GM19467 (cell line): ENCODE measurements around the gene TMEM181.

Source experiments
- ATAC-seq: cut with Tn5 transposase; IDR thresholded peaks from one replicate; pipeline ENCODE4 v1.9.1; 2021; ENCODE audit warnings: mild to moderate bottlenecking, moderate library complexity; ENCODE audit not compliant: unreplicated experiment

Gene TMEM181

DNA sequence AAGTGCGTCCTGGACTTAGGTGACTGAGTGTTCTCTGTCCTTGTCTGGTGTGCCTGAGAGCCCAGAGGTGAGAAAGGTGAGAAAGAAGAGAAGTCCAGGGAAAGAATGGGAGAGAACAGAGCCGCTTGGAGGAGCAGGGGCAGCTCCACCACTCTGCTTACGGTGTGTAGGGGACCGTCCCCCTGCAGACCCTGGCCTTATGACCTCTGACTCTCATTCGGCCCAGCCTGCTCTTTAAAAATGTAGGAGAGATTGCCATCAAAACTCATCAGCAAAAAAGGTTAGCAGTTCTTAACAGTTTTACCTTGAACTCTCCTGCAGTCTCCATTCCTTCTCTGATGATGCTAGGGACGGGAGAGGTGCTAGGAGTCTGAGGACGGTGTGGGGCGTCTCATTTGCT lies 2.0 kb downstream of the TMEM181 start:
- no peak for ATAC-seq

DNA sequence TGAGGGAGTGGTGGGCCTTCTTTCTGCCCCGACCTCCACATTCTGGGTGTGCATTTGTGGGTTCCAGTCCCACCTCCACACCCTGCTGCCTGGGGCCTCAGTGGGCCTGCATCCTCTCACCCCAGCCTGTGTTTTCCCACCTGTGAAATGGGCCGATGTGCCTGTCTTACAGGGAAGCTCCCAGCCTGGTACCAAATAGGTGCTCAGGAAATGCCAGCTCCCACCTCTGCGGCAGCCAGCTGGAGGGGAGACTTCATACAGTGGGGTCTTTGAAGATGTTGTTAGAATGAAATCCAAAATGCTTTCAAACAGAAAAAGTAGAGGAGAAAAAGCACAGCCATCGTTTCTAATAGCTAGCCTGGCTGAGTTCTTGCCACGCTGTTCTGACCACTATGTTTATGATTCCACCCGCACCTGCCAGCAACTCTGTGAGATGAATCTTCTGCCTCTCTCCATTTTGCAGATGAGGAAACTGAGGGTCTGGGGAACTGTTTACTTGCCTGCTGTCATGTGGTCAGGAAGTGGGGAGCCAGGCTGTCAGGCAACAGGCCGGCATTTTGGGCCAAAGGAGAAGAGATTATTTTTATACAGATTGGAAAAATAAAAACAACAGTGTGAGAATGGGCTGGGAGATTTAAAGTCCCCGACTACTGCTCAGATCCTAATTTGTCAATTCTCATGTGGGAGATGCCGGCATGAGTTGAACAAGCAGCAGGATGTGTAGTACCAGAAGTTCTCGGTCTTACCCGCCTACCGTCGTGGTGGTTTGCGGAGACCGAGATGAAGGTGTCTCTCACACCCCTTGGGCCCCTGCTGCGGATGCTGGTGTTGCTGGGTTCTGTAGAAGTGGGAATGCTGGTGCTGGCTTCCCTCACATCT lies 4.6 kb downstream of the TMEM181 start:
- ATAC-seq: no peak

DNA sequence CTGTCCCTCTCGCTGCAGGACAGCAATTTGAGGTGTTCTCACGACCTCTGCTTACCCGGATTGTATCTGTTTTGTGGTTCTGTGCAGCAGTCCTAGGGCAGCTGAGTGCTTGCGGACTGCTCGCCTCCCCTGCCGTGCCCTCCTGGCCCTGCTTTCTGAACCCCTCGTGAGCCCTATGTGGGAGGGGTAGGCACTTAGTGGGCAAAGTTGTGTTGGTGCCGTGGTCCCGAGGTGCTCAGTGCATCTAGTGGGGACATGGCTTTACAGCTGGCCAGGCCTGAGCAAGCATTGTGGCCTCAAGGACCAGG lies 5.2 kb downstream of the TMEM181 start:
- ATAC-seq: no peak

DNA sequence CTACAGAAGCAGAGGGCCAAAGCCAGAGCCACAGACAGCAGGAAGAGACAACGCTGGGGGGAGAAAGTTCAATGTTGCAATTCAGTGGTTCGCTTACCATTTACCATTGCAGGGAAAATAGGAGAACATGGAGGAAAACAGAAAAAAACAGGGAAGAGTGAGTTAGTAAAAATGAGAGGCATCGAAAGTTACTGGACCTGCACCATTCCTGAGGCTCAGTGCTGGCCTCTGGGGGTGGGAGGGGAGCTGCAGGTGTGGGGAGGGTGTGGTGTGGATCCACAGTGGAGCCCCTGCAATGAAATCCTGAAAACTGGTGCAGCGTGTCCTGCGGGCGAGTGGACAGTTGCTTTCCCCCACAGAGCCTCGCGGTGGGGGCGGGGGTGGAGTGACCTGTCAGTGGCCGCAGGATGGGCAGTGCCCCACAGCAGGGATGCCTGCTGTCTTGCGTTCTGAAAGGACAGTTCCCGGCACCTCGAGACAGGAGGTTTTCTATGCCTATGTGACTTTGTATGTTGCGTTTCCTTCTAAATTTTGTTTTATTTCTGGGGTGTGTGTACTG lies 5.7 kb downstream of the TMEM181 start:
- ATAC-seq: no peak

GRCh38 chr6:158566207-158566818 lies 6.4 kb downstream of the TMEM181 start:
- no peak for ATAC-seq

DNA sequence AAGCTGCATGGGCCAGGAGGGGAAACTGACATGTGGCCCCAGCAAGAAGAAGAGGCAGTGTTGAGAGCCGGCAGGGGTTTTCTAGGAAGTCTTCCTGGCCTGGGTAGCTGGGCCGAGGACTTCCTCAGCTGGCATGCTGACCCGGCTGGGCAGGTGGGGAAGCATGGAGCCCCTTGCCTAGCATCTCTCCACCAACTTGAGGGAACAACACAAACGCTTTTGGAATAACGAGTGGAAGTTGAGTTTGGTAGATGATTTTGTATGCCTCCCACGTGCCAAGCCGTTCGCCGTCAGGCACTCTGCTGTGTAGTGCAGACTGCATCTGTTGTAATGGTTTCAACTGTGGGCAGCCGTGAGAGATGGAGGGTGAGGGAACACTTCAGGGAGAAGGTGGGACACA lies 7.3 kb downstream of the TMEM181 start:
- no peak for ATAC-seq

DNA sequence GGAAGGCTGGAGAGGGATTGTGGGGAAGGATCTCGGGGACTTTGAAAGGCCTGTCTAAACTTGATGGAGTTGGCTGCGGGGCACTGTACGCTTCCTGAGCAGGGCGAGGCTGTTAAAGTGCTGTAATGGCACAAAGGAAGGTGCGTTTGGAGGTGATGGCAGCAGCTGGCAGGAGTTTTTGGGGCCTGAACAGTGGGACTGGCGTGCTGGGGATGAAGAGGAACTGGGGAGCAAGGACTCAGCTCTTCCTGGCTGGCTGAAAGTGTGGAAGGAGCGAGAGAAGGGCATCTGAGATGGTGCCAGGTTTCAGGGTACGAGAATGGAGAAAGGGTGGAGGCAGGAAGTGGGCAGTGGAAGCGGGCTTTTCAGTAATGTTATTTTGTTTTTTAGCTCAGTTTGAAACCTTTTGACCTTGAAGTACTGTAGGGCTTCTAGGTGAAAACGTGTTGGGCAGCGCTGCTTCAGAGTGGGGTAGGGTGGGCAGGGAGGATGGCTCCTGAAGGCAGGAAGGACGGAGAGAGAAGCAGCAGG lies 8.0 kb downstream of the TMEM181 start:
- no peak for ATAC-seq

GRCh38 chr6:158568549-158568948 lies 8.7 kb downstream of the TMEM181 start:
- ATAC-seq: no peak

DNA sequence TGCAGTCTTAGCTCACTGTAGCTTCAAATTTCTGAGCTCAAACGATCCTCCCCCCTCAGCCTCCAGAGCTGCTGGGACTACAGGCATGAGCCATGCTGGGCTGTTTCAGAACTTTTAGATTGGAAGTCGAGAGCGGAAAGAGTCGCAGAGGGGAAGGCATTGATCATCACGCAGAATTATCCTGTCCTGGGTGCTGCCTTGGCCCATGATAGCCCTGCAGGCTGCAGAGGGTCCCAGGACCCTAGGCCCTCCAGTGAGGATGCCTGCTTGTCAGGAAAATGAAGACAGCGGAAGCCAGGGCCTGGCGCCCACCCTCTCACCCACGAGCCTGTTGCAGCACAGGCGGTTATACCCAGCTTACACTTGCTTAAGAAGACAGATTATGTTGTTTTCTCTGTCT lies 9.1 kb downstream of the TMEM181 start:
- no peak for ATAC-seq

DNA sequence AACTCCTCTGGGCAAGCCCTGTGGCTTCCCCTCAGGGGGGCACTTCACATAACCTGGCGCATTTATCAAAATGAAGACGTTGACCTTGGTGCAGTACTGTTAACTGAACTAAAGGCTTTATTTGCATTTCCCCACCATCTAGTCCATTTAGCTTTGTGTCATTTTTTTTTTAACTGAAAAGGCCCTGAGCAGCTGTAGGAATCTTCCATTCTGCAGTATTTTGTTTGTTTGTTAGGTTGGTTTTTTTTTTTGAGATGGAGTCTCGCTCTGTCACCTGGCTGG lies 10.7 kb downstream of the TMEM181 start:
- ATAC-seq: no peak

- ATAC-seq: no peak
These were observed 12.1 kb downstream of the TMEM181 start for GRCh38 chr6:158571826-158572652.

DNA sequence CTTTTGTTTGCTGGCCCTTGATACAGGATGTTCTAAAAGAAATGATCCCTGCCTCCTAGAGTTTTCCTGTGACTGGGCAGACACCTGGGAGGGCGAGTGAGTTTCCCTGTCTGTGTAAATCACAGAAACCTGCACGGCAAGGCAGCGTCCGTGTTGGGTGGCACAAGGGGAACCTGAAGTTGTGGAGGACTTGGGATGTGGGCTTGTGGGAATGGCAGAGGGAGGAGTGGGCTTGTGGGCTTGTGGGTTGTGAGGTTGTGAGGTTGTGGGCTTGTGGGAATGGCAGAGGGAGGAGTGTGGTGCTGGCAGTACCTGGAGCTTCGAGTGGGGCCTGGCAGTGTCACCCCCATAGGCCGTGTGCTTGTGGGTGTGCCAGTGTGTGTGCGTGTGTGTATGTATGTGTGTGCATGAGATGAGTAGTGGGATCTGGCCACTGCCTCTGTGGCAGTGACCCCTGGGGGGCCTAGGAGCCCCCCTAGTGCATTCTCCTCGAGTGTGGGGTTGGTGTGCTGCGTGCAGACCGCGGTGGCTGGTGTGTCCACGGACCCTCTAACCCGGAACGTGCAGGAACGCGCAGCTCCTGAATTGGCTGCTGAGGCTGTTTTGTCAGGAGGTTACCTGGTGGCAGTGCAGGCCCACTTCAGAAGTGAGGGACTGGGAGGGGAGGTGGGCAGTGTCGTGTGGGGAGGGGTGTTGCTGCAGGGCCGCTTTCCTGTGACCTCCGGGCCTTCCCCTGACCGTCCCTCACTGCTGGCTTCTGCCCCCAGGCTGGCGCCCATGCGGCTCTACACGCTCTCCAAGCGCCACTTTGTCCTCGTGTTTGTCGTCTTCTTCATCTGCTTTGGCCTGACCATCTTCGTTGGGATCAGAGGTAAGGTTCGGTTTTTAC lies 13.0 kb downstream of the TMEM181 start:
- no peak for ATAC-seq

DNA sequence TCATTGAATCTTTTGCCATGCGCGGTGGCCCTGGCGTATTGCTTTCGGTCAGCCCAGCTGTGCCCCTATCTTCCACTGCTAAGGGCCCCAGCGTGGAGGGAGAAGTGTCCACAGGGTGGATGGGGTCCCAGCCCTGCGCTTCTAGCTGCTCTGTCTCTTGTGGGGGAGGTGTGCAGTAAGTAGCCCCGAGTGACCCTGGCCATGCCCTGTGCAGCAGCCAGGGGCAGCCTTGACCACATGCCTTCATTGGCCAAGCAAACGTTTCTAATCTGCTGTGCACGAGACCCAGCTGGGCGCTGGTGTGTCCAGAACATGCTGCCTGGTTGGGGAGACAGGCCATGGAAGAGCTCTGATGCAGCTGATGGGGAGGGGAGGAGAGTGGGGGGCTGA lies 13.6 kb downstream of the TMEM181 start:
- ATAC-seq: no peak

- ATAC-seq: no peak
These were observed 14.9 kb downstream of the TMEM181 start for GRCh38 chr6:158574800-158575199.

DNA sequence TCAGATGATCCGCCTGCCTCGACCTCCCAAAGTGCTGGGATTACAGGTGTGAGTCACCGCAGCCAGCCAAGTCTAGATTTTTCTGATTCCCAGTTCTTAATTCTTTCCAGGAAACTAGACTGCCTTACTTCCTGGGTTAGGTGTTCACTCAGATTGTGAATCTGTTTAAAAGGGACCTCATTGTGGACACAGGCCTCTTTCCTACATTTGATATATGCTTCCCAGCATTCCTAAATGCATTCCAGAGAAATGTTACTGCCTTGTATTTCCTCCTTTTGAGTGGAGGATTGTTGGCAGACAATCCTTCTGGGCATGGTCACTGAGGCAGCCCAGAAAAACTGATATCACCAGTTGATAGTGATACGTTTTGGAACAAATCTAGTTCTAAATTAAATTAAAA lies 15.7 kb downstream of the TMEM181 start:
- no peak for ATAC-seq

- no peak for ATAC-seq
These were observed 24.4 kb downstream of the TMEM181 start for GRCh38 chr6:158584236-158584651.

DNA sequence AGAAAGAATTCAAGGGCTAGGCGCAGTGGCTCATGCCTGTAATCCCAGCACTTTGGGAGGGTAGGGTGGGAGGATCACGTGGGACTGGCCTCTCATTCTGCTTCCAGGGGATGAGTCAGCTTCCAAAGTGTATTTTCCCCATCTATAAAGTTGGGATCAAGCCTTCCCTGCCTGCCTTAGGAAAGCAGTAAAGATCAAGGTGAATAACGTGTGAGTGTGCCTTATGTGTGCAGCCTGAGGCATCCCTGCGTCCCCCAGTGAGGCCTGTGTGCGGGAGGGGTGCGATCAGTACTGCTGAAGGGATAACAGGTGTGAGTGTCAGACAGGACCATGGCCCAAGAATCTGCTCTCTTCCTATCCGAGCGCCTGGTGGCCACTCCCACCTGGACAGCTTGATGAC lies 26.8 kb downstream of the TMEM181 start:
- no peak for ATAC-seq

DNA sequence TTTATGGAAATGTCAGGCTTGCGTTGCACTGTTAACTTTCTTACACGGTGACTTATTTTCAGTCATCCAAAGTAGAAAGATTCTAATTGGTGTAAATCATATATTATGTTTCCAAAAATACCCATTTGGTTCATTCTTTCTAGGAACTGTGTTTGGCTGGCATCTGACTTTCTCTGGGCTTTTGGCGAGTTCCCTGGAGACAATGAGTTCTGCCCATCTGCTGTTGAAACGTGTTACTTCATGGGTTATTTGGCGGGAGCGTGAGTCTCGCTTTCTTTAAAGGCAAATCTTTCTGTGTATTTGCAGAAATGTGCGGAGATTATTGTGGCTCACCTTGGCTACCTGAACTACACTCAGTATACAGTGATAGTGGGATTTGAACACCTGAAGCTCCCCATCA lies 29.5 kb downstream of the TMEM181 start:
- ATAC-seq: no peak

- no peak for ATAC-seq
These were observed 31.4 kb downstream of the TMEM181 start for GRCh38 chr6:158591134-158591809.

GRCh38 chr6:158591810-158592209 lies 31.9 kb downstream of the TMEM181 start:
- ATAC-seq: no peak
